ENCODE measurements around the gene PPP3CA.
A peak's percentile ranks its signal among the peaks of the same experiment; 100 is the strongest.

Gene PPP3CA

GRCh38 chr4:101171747-101172146 is 175.6 kb downstream of the PPP3CA start:
- DNase-seq: no peak
- Mint-ChIP-seq H3K4me3 (no peak overlapping the region), H3K4me1 (no peaks in the 10 kb centered on the region), H3K9me3 (no peaks in the 10 kb centered on the region), H3K27me3 (ENCODE audit: low read depth, poor library complexity) (no peaks in the 10 kb centered on the region), H3K36me3 (ENCODE audit: low read depth) (no peaks in the 10 kb centered on the region), H3K27ac (no peak overlapping the region)
- TF ChIP-seq CTCF (IDR thresholded peaks at IDR 0.05): no peak

GRCh38 chr4:101169044-101170014 is 178.0 kb downstream of the PPP3CA start:
- TF ChIP-seq CTCF (IDR thresholded peaks at IDR 0.05): peak; percentile 71
- DNase-seq: peak; percentile 48
- Mint-ChIP-seq H3K27ac (no peak overlapping the region), H3K4me1 (no peaks in the 10 kb centered on the region), H3K9me3 (no peaks in the 10 kb centered on the region), H3K36me3 (ENCODE audit: low read depth) (no peaks in the 10 kb centered on the region), H3K27me3 (ENCODE audit: low read depth, poor library complexity) (no peaks in the 10 kb centered on the region), H3K4me3 (no peak overlapping the region)

DNA sequence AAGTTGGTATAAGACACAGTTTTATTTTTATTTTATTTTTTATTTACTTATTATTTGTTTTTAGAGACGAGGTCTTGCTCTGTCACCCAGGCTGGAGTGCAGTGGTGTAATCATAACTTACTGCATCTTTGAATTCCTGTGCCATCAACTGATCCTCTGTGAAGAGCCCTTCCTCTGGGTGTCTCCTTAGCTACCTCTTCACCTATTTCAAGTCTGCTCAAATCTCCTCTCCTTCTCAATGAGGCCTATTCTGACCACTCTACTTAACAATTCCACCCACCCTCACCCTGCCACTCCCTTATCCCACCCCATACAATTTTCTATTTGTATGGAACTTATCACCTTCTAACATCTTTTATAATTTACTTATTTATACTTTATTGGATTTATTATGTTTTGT is 183.4 kb downstream of the PPP3CA start:
- Mint-ChIP-seq H3K27me3 (ENCODE audit: low read depth, poor library complexity) (no peaks in the 10 kb centered on the region), H3K27ac (no peak overlapping the region), H3K9me3 (no peaks in the 10 kb centered on the region), H3K36me3 (ENCODE audit: low read depth) (no peaks in the 10 kb centered on the region), H3K4me1 (no peaks in the 10 kb centered on the region), H3K4me3 (no peak overlapping the region)
- DNase-seq: no peak
- no peak for TF ChIP-seq CTCF (IDR thresholded peaks at IDR 0.05)

DNA sequence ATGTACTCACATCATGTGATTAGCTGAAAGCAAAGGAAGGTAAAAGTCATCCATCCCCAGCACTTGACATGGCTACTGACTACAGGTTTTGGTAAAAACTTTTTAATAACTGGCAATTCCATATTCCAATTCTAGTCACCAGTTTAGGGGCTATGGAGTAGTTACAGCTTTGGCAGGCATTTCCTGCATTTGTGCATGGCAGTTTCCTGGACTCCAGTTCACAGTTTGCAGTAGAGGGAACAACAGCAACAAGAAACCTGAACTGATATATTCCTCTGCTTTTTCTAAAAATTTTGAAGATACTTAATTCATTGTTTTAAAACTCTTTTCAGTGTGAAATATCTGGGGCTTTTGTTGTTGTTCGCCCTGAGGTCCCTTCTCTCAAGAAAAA is 184.3 kb downstream of the PPP3CA start:
- Mint-ChIP-seq H3K27ac (no peak overlapping the region), H3K36me3 (ENCODE audit: low read depth) (no peaks in the 10 kb centered on the region), H3K4me1 (peaks cover 5% of the 10 kb centered on the region), H3K27me3 (ENCODE audit: low read depth, poor library complexity) (no peaks in the 10 kb centered on the region), H3K4me3 (no peak overlapping the region), H3K9me3 (no peaks in the 10 kb centered on the region)
- no peak for DNase-seq
- no peak for TF ChIP-seq CTCF (IDR thresholded peaks at IDR 0.05)

GRCh38 chr4:101160792-101161592 is 186.3 kb downstream of the PPP3CA start:
- no peaks in the 10 kb centered on the region for H3K36me3 Mint-ChIP-seq (ENCODE audit: low read depth)
- H3K27ac Mint-ChIP-seq: no peak overlapping the region
- H3K9me3 Mint-ChIP-seq: no peaks in the 10 kb centered on the region
- H3K27me3 Mint-ChIP-seq (ENCODE audit: low read depth, poor library complexity): no peaks in the 10 kb centered on the region
- H3K4me1 Mint-ChIP-seq: peaks cover 6% of the 10 kb centered on the region
- no peak for TF ChIP-seq CTCF (IDR thresholded peaks at IDR 0.05)
- H3K4me3 Mint-ChIP-seq: no peak overlapping the region
- no peak for DNase-seq
